ENCODE results near the gene PLD2. TPM values are rescaled to one million over a fixed set of nuclear protein-coding genes. Genes with fewer than 3 reads are reported as not detected.

PLD2 gene
- total and polyA plus RNA-seq, 10 of the 15 experiments (the other 5 are each of a cell fraction or from before 2014, with no cell fraction given): 0.71 to 16.5 (median 7.0) TPM

- no peak for TF ChIP-seq USF1 (IDR thresholded peaks at IDR 0.05; ENCODE audit: borderline replicate concordance, extremely low read length, insufficient read depth, low read depth, low read length)
These were observed 40.8 kb upstream of the PLD2 start (continued) for GRCh38 chr17:4766201-4766600.

GRCh38 chr17:4766723-4767122 is 40.2 kb upstream of the PLD2 start:
- Histone ChIP-seq H3K79me2 (ENCODE audit: control insufficient read depth, insufficient read depth, low read length) (no peaks in the 10 kb centered on the region), H3K4me1 (ENCODE audit: control insufficient read depth, insufficient read depth, low read length) (peaks cover 3% of the 10 kb centered on the region; the same call in 1 of the 2 replicates), H3K27me3 (replicated peaks in 1 of 2; ENCODE audit: control insufficient read depth in 2 of 2, insufficient read depth in 2 of 2, low read length in 1 of 2) (no peaks in the 10 kb centered on the region), H4K20me1 (ENCODE audit: control insufficient read depth, insufficient read depth) (no peaks in the 10 kb centered on the region), H3K4me2 (ENCODE audit: control insufficient read depth, insufficient read depth) (no peak overlapping the region), H3K4me3 (no peak overlapping the region), H3K36me3 (ENCODE audit: control insufficient read depth in 2 of 2, insufficient read depth in 2 of 2, low read length in 1 of 2) (no peaks in the 10 kb centered on the region), H3K9ac (ENCODE audit: control insufficient read depth, insufficient read depth, low read length) (no peak overlapping the region), H2AFZ (ENCODE audit: control insufficient read depth, low read depth, low read length) (no peak overlapping the region), H3K9me3 (replicated peaks; ENCODE audit: control insufficient read depth, insufficient read depth, low read length) (no peaks in the 10 kb centered on the region), H3K27ac (ENCODE audit: control insufficient read depth, insufficient read depth) (no peak overlapping the region)
- CTCF ChIA-PET: no interaction called here
- SMC1A ChIA-PET (ENCODE audit: uncharacterized antibody, unreplicated experiment): no interaction called here
- POLR2A ChIA-PET: no interaction called here
- TF ChIP-seq ZZZ3 (IDR thresholded peaks at IDR 0.05; ENCODE audit: control insufficient read depth, insufficient read length, low read depth) (no peak), SIN3A (IDR thresholded peaks at IDR 0.05; ENCODE audit: low read depth, low read length) (no peak), NRF1 (conservative IDR thresholded peaks at IDR 0.05; ENCODE audit: low read depth, low read length) (no peak), ZBTB33 (IDR thresholded peaks at IDR 0.05) (no peak)
- ATAC-seq (no peak), FAIRE-seq (no peak), DNase-seq (ENCODE audit: low read depth, low spot score) (no peak)
- intact Hi-C loops (cut with micrococcal nuclease; ENCODE audit: unreplicated experiment) (no loop called here), in situ Hi-C loops (cut with MboI) (no loop called here)
- RAD21 ChIA-PET (ENCODE audit: unreplicated experiment): no interaction called here
- WGBS (ENCODE audit: insufficient coverage, insufficient replicate concordance, low lambda C conversion rate, missing lambda C conversion rate): 49% methylated on average over 9 of the region's 9 CpGs
- BruUV-seq (replicated peaks): no TSS peak
